ENCODE measurements around the gene GUCY1A2.

Gene GUCY1A2

GRCh38 chr11:106644824-106645223 lies 373.5 kb downstream of the GUCY1A2 start:
- no peak for DNase-seq (ENCODE audit: low read depth)

- DNase-seq (ENCODE audit: low read depth), result no peak
Observed at GRCh38 chr11:106642331-106642730, 375.9 kb downstream of the GUCY1A2 start.

DNA sequence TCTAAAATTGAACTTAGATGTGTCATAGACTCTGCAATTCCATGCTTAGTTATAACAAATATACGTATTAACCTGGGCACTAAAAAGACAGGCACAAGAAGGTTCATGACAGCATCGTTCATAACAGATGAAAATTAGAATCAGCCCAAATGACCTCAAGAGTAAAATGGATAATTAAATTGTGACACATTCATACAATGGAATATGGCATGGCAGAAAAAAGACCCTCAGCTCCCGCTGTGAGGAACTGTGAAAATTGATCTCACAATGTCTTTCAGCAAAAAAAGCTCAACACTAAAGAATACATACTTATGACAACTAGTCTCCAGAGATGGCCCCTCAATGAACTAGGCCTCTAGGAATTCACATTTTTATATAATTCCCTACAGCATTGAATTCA lies 386.0 kb downstream of the GUCY1A2 start:
- no peak for DNase-seq (ENCODE audit: low read depth)

GRCh38 chr11:106627694-106628093 lies 390.6 kb downstream of the GUCY1A2 start:
- DNase-seq (ENCODE audit: low read depth), result no peak

- DNase-seq (ENCODE audit: low read depth), result no peak
Observed at GRCh38 chr11:106625566-106625965, 392.7 kb downstream of the GUCY1A2 start.

GRCh38 chr11:106624377-106624776 lies 393.9 kb downstream of the GUCY1A2 start:
- no peak for DNase-seq (ENCODE audit: low read depth)

Measured in stimulated activated CD8-positive, alpha-beta memory T cell treated with anti-CD3 and anti-CD28 coated beads, Interleukin-4, amount 100 ng/mL, for 24 hours (primary cell).